K562 (cell line): Measurements from ENCODE around the gene MDP1. TPM values are rescaled to one million over a fixed set of nuclear protein-coding genes. Genes with fewer than 3 reads are reported as not detected.
A peak's percentile ranks its signal among the peaks of the same experiment; 100 is the strongest.

Source experiments
- BCL6 ChIP-seq: fragments of 250-450 bp; sonication (Bioruptor Pico); IDR thresholded peaks from 2 replicates; pipeline ENCODE4 v1.4.0; 2020
- E2F3 ChIP-seq: fragments of 250-450 bp; sonication (Bioruptor Pico); IDR thresholded peaks from 2 replicates; pipeline ENCODE4 v1.4.0; 2020; ENCODE audit warnings: mild to moderate bottlenecking
- ELF4 ChIP-seq: fragments of 450-650 bp; formaldehyde crosslinking; IDR thresholded peaks from 2 replicates; pipeline ENCODE4 v1.4.0; 2022; ENCODE audit warnings: missing genetic modification characterization
- ERF ChIP-seq: fragments of 450-650 bp; formaldehyde crosslinking; IDR thresholded peaks from 2 replicates; pipeline ENCODE4 v1.4.0; 2020; ENCODE audit warnings: mild to moderate bottlenecking, mixed read lengths
- GABPB2 ChIP-seq: fragments of 250-450 bp; sonication (Bioruptor Pico); conservative IDR thresholded peaks from 2 replicates; pipeline ENCODE4 v1.5.1; 2021; ENCODE audit warnings: mild to moderate bottlenecking
- HDAC1 ChIP-seq, 2 experiments: fragments of 450-650 bp; IDR thresholded peaks; 2 replicates each; pipeline ENCODE4 v1.6.1; 2016 to 2017; ENCODE audit warnings: inconsistent platforms in 1 of 2, mild to moderate bottlenecking in 1 of 2, moderate library complexity in 1 of 2
- HIVEP1 ChIP-seq: fragments of 250-450 bp; sonication (Bioruptor Pico); IDR thresholded peaks from 2 replicates; pipeline ENCODE4 v1.4.0; 2020; ENCODE audit warnings: mild to moderate bottlenecking
- HOXB6 ChIP-seq: fragments of 250-450 bp; sonication (Bioruptor Pico); IDR thresholded peaks from 2 replicates; pipeline ENCODE4 v1.5.1; 2022; ENCODE audit warnings: mild to moderate bottlenecking, borderline replicate concordance
- MEF2A ChIP-seq: IDR thresholded peaks from 2 replicates; pipeline ENCODE4 v1.6.1; 2011; ENCODE audit warnings: low read depth, mild to moderate bottlenecking, low read length, moderate library complexity; ENCODE audit not compliant: control insufficient read depth
- PCBP1 ChIP-seq: fragments of 200-400 bp; formaldehyde crosslinking; IDR thresholded peaks from 2 replicates; pipeline ENCODE4 v1.6.1; 2018; ENCODE audit warnings: mild to moderate bottlenecking, low read depth, low read length; ENCODE audit not compliant: poor library complexity, severe bottlenecking
- POLR2B ChIP-seq: fragments of 450-650 bp; IDR thresholded peaks from 2 replicates; pipeline ENCODE4 v1.6.1; 2018; ENCODE audit warnings: low read depth; ENCODE audit not compliant: partially characterized antibody
- POLR2G ChIP-seq: fragments of 200-400 bp; formaldehyde crosslinking; IDR thresholded peaks from 2 replicates; pipeline ENCODE4 v1.6.1; 2017; ENCODE audit warnings: low read depth, mild to moderate bottlenecking, antibody characterized with exemption, low read length, moderate library complexity
- PYGO2 ChIP-seq: fragments of 450-650 bp; IDR thresholded peaks from 2 replicates; pipeline ENCODE4 v1.6.1; 2016; ENCODE audit warnings: mild to moderate bottlenecking, missing genetic modification characterization, moderate library complexity, missing compliant biosample characterization
- RAD51 ChIP-seq: fragments of 450-650 bp; IDR thresholded peaks from 2 replicates; pipeline ENCODE4 v1.7.1; 2016; ENCODE audit warnings: low read depth, mild to moderate bottlenecking, borderline replicate concordance
- RBM15 ChIP-seq: fragments of 200-400 bp; formaldehyde crosslinking; IDR thresholded peaks from 2 replicates; pipeline ENCODE4 v1.6.1; 2018; ENCODE audit warnings: mild to moderate bottlenecking, low read length, moderate library complexity; ENCODE audit not compliant: insufficient read depth
- SAP30 ChIP-seq: fragments of 200-600 bp; sonication (generic); IDR thresholded peaks from 2 replicates; pipeline ENCODE4 v1.6.1; 2012; ENCODE audit warnings: borderline replicate concordance, low read depth, mild to moderate bottlenecking, moderate library complexity, low read length, control low read depth, inconsistent platforms; ENCODE audit not compliant: insufficient read depth, poor library complexity, severe bottlenecking
- TBP ChIP-seq: optimal IDR thresholded peaks from 2 replicates; pipeline ENCODE3; 2011; ENCODE audit warnings: low read depth, low read length, improper control_type of control experiment
- ZNF551 ChIP-seq: fragments of 250-450 bp; sonication (Bioruptor Pico); IDR thresholded peaks from 2 replicates; pipeline ENCODE4 v1.5.0; 2021; ENCODE audit warnings: mild to moderate bottlenecking, moderate library complexity
- ZNF785 ChIP-seq: fragments of 250-450 bp; sonication (Bioruptor Pico); IDR thresholded peaks from 2 replicates; pipeline ENCODE4 v1.4.0; 2020; ENCODE audit warnings: mild to moderate bottlenecking
- polyA plus RNA-seq, 8 experiments: library from polyadenylated mRNA; depleted of rRNA in 4 of 8; stranded (reverse) in 5 of 8; unstranded in 3 of 8; fragments of >200 nt; fragmentation: Nextera tagmentation in 2 of 8; fragmentation: Illumina TruSeq in 1 of 8; extraction: Ambion mirVana in 2 of 8; extraction: Trizol in 1 of 8; gene quantifications; 2 replicates each; pipeline versions ENCODE4 v1.2.1 to v1.2.3, GENCODE V29; 2011 to 2014; ENCODE audit warnings: inconsistent platforms in 1 of 8, missing spikeins in 1 of 8
- total RNA-seq, 7 experiments: library from RNA; depleted of rRNA in 6 of 7; stranded (reverse); fragments of >200 nt in 6 of 7; fragmentation: Illumina TruSeq in 2 of 7; extraction: Trizol in 2 of 7; gene quantifications; 2 replicates each; pipeline versions ENCODE4 v1.2.1 to v1.2.3, GENCODE V29; 2011 to 2021; ENCODE audit warnings: low replicate concordance in 1 of 7
- TF ChIP-seq, protein P1 (sequence below), 2 experiments: IDR thresholded peaks in 1 of 2; conservative IDR thresholded peaks in 1 of 2; 2 replicates each; pipeline ENCODE4 v1.6.1; 2016; ENCODE audit warnings: low read depth in 2 of 2, mild to moderate bottlenecking in 1 of 2, missing compliant biosample characterization in 1 of 2, missing genetic modification characterization in 1 of 2, moderate library complexity in 1 of 2
- TF ChIP-seq, protein P2 (sequence below): sonication (generic); formaldehyde crosslinking; IDR thresholded peaks from 2 replicates; pipeline ENCODE4 v1.8.1; 2023; ENCODE audit warnings: mild to moderate bottlenecking, missing genetic modification reagents

Gene MDP1
- total and polyA plus RNA-seq, 9 of the 15 experiments (the other 6 are each of a cell fraction or from before 2014, with no cell fraction given), result 2.7 to 29.6 (median 11.0) TPM

DNA sequence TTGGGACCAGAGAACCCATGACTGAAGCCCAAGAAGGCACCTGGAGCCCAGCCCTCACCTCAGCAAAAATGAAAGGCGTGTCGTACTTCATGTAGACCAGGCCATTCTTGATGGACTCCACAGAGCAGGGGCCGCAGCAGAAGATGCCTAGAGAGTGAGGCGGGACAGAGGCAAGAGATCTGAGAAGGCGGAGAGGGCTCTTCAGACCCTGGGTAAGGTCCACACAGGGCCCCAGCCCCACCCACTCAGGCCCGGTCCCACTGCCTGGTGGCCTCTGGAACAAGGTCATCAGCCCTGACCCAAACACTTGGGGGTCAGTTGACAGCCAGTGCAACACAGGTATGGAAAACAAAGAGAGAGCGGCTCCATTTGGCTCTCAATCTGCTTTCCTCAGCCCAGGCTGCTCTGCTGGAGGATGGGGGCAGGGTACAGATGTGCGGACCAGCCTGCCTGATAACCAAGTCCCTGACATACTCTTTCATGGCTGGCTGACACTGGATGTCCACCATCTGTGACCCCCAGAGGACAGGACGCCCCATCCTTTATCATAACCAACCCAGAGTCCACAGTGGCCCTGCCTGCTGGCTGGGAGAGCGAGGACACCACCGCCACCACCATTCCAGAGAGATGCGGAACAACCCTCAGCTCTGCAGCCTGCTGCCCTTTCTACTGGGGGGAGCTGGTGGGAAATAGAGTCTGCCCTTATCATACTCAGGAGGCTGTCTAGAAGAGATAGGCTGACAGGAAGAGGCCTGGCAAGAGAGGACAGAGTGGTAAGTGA lies 40.3 kb upstream of the MDP1 start (continued):
- TF ChIP-seq, protein P1, sequence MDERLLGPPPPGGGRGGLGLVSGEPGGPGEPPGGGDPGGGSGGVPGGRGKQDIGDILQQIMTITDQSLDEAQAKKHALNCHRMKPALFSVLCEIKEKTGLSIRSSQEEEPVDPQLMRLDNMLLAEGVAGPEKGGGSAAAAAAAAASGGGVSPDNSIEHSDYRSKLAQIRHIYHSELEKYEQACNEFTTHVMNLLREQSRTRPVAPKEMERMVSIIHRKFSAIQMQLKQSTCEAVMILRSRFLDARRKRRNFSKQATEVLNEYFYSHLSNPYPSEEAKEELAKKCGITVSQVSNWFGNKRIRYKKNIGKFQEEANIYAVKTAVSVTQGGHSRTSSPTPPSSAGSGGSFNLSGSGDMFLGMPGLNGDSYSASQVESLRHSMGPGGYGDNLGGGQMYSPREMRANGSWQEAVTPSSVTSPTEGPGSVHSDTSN (CRISPR knock-in tag; IDR thresholded peaks at IDR 0.05; ENCODE audit: low read depth), result no peak
- TF ChIP-seq, protein P1 (tag; conservative IDR thresholded peaks at IDR 0.05; ENCODE audit: low read depth), result no peak
- TF ChIP-seq BCL6 (CRISPR knock-in tag) (no peak), ERF (no peak), PYGO2 (tag) (no peak), ZNF785 (CRISPR knock-in tag) (no peak), POLR2B (no peak), HDAC1 (IDR thresholded peaks at IDR 0.05) (peak in 1 of 2 experiments; percentile 71; a peak in 2 of 4 replicates), HIVEP1 (CRISPR knock-in tag) (no peak), SAP30 (no peak), E2F3 (no peak), TBP (no peak), RBM15 (no peak), MEF2A (no peak; the same call in 1 of the 2 replicates), ELF4 (CRISPR knock-in tag) (no peak), GABPB2 (CRISPR knock-in tag) (no peak), RAD51 (no peak), HOXB6 (no peak), ZNF551 (CRISPR knock-in tag) (no peak), PCBP1 (no peak), POLR2G (no peak)
- TF ChIP-seq, protein P2, sequence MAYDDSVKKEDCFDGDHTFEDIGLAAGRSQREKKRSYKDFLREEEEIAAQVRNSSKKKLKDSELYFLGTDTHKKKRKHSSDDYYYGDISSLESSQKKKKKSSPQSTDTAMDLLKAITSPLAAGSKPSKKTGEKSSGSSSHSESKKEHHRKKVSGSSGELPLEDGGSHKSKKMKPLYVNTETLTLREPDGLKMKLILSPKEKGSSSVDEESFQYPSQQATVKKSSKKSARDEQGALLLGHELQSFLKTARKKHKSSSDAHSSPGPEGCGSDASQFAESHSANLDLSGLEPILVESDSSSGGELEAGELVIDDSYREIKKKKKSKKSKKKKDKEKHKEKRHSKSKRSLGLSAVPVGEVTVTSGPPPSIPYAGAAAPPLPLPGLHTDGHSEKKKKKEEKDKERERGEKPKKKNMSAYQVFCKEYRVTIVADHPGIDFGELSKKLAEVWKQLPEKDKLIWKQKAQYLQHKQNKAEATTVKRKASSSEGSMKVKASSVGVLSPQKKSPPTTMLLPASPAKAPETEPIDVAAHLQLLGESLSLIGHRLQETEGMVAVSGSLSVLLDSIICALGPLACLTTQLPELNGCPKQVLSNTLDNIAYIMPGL (CRISPR knock-in tag), result no peak; the same call in 1 of the 2 replicates
